Activated CD8-positive, alpha-beta T cell treated with anti-CD3 and anti-CD28 coated beads for 36 hours (primary cell): Measurements from ENCODE around the gene SPANXB1. TPM values are rescaled to one million over a fixed set of nuclear protein-coding genes. Genes with fewer than 3 reads are reported as not detected.
"Not testable (repeated sequence)": the region's sequence is repeated elsewhere in the genome, so short reads cannot be mapped to it uniquely, and the experiment has no call there.

Source experiments
- ATAC-seq: fragments of 200-7000 bp; cut with Tn5 transposase; one replicate; pipeline ENCODE4 v1.10.0; 2021; ENCODE audit warnings: mild to moderate bottlenecking, moderate library complexity
- CTCF ChIA-PET: fragments of 350-600 bp; sonication (Branson Sonifier 250); formaldehyde crosslinking; loops from one replicate; lab custom pipeline; 2021; ENCODE audit warnings: antibody characterized with exemption; lab: Charles Lee
- POLR2A ChIA-PET: fragments of 350-600 bp; sonication (Branson Sonifier 250); formaldehyde crosslinking; loops from one replicate; lab custom pipeline; 2021; ENCODE audit warnings: antibody characterized with exemption; lab: Charles Lee
- DNase-seq: peaks from one replicate; pipeline ENCODE4 v3.0.0-alpha.2; 2020
- H3K27ac Mint-ChIP-seq: one replicate; pipeline ENCODE4 v1.8.0; 2021; ENCODE audit warnings: mild to moderate bottlenecking, mixed read lengths
- H3K27me3 Mint-ChIP-seq: one replicate; pipeline ENCODE4 v1.8.0; 2021; ENCODE audit warnings: mixed read lengths
- H3K36me3 Mint-ChIP-seq: one replicate; pipeline ENCODE4 v1.8.0; 2021; ENCODE audit warnings: low read depth, mixed read lengths
- H3K4me1 Mint-ChIP-seq: one replicate; pipeline ENCODE4 v1.8.0; 2021; ENCODE audit warnings: low read depth, mixed read lengths
- H3K4me3 Mint-ChIP-seq: one replicate; pipeline ENCODE4 v1.8.0; 2021; ENCODE audit warnings: mild to moderate bottlenecking, moderate library complexity, mixed read lengths
- H3K9me3 Mint-ChIP-seq: one replicate; pipeline ENCODE4 v1.8.0; 2021; ENCODE audit warnings: mixed read lengths
- CTCF ChIP-seq: fragments of 200-600 bp; IDR thresholded peaks from one replicate; pipeline ENCODE4 v1.8.0; 2022; ENCODE audit warnings: antibody characterized with exemption, mild to moderate bottlenecking
- intact Hi-C: fragments of 100-400 bp; cut with micrococcal nuclease; formaldehyde crosslinking; loops from one replicate; pipeline ENCODE4 v1.10.0; 2022
- total RNA-seq, 2 experiments: library from RNA; stranded (reverse); gene quantifications; one replicate each; pipeline ENCODE4 v1.2.3, GENCODE V29; 2021

The SPANXB1 gene
- total RNA-seq, 2 experiments from 2014 or later: not detected

GRCh38 chrX:140983730-140984129, 18.7 kb upstream of the SPANXB1 start:
- intact Hi-C loops: no loop called here
- H3K9me3 Mint-ChIP-seq: no peaks in the 10 kb centered on the region
- H3K4me3 Mint-ChIP-seq: no peak overlapping the region
- CTCF ChIA-PET: no interaction called here
- H3K36me3 Mint-ChIP-seq: no peaks in the 10 kb centered on the region
- H3K27ac Mint-ChIP-seq: no peak overlapping the region
- no peak for TF ChIP-seq CTCF
- H3K4me1 Mint-ChIP-seq: no peaks in the 10 kb centered on the region
- POLR2A ChIA-PET: no interaction called here
- no peaks in the 10 kb centered on the region for H3K27me3 Mint-ChIP-seq
- DNase-seq (no peak), ATAC-seq (no peak)

GRCh38 chrX:141005243-141005642, 2.8 kb downstream of the SPANXB1 start:
- POLR2A ChIA-PET, intact Hi-C loops, H3K36me3 Mint-ChIP-seq, CTCF ChIA-PET, H3K27me3 Mint-ChIP-seq, DNase-seq, H3K4me3 Mint-ChIP-seq, H3K27ac Mint-ChIP-seq, H3K4me1 Mint-ChIP-seq, ATAC-seq, H3K9me3 Mint-ChIP-seq: not testable (repeated sequence)

GRCh38 chrX:141044246-141044645, 41.9 kb downstream of the SPANXB1 start:
- H3K36me3 Mint-ChIP-seq, H3K9me3 Mint-ChIP-seq, H3K27me3 Mint-ChIP-seq, POLR2A ChIA-PET, H3K27ac Mint-ChIP-seq, ATAC-seq, intact Hi-C loops, H3K4me1 Mint-ChIP-seq, CTCF ChIA-PET, DNase-seq, H3K4me3 Mint-ChIP-seq: not testable (repeated sequence)

GRCh38 chrX:141049878-141050277, 47.5 kb downstream of the SPANXB1 start:
- DNase-seq, H3K27me3 Mint-ChIP-seq, H3K4me3 Mint-ChIP-seq, intact Hi-C loops, H3K9me3 Mint-ChIP-seq, H3K4me1 Mint-ChIP-seq, ATAC-seq, H3K36me3 Mint-ChIP-seq, POLR2A ChIA-PET, CTCF ChIA-PET, H3K27ac Mint-ChIP-seq: not testable (repeated sequence)

GRCh38 chrX:141052098-141052497, 49.7 kb downstream of the SPANXB1 start:
- H3K9me3 Mint-ChIP-seq, H3K4me3 Mint-ChIP-seq, DNase-seq, CTCF ChIA-PET, H3K27ac Mint-ChIP-seq, intact Hi-C loops, H3K27me3 Mint-ChIP-seq, H3K4me1 Mint-ChIP-seq, POLR2A ChIA-PET, ATAC-seq, H3K36me3 Mint-ChIP-seq: not testable (repeated sequence)

Other genes with a start within 250 kb of the SPANXB1 start
- 1 to 10 TPM; 2.4 to 2.7 TPM for gene LDOC1, start 174.5 kb downstream of the SPANXB1 start, total RNA-seq
- not detected for gene SPANXC, start 239.9 kb downstream of the SPANXB1 start, total RNA-seq